ENCODE results near the gene FMNL1. TPM values are rescaled to one million over a fixed set of nuclear protein-coding genes. Genes with fewer than 3 reads are reported as not detected.

FMNL1 gene
- total RNA-seq, 1 donor from 2014 or later, result 2.4 TPM

DNA sequence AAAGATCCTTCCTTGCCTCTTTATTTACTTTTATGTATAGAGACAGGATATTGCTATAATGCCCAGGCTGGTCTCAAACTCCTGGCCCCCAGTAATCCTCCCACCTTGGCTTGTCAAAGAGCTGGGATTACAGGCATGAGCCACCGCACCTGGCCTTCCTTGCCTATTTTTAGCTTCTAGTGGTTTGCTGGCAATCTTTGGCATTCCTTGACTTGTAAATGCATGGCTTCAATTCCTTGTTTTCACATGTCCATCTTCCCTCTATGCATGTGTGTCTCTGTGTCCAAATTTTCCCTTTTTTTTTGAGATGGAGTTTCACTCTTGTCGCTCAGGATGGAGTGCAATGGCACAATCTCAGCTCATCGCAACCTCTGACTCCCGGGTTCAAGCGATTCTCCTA lies 37.5 kb upstream of the FMNL1 start:
- no peak overlapping the region for H3K27ac ChIP-seq
- no peak overlapping the region for H3K4me3 ChIP-seq
- no peaks in the 10 kb centered on the region for H3K9me3 ChIP-seq (ENCODE audit: low read depth)
- Mint-ChIP-seq H3K27ac (peak overlapping the region; percentile 54), H3K36me3 (no peaks in the 10 kb centered on the region), H3K4me3 (no peak overlapping the region), H3K27me3 (ENCODE audit: insufficient read depth, low read depth) (no peaks in the 10 kb centered on the region), H3K9me3 (no peaks in the 10 kb centered on the region), H3K4me1 (no peaks in the 10 kb centered on the region)
- no peak overlapping the region for H3K9ac ChIP-seq
- H3K27me3 ChIP-seq, result no peaks in the 10 kb centered on the region
- H3K4me1 ChIP-seq, result no peaks in the 10 kb centered on the region
- TF ChIP-seq CTCF (IDR thresholded peaks at IDR 0.05), result no peak
- no peak for TF ChIP-seq EZH2 (IDR thresholded peaks at IDR 0.05)
- TF ChIP-seq EZH2phosphoT487 (IDR thresholded peaks at IDR 0.05), result no peak
- H4K20me1 ChIP-seq (ENCODE audit: low read depth), result no peaks in the 10 kb centered on the region
- DNase-seq (ENCODE audit: low spot score), result no peak
- no peak overlapping the region for H2AFZ ChIP-seq (replicated peaks)
- no peaks in the 10 kb centered on the region for H3F3A ChIP-seq (ENCODE audit: low read depth)
- H3K36me3 ChIP-seq, result no peaks in the 10 kb centered on the region
- H3K79me2 ChIP-seq (ENCODE audit: low read depth), result no peaks in the 10 kb centered on the region
- H3K4me2 ChIP-seq, result no peak overlapping the region

- no peaks in the 10 kb centered on the region for H3F3A ChIP-seq (ENCODE audit: low read depth)
- Mint-ChIP-seq H3K4me3 (no peak overlapping the region), H3K9me3 (no peaks in the 10 kb centered on the region), H3K36me3 (no peaks in the 10 kb centered on the region), H3K27ac (no peak overlapping the region), H3K27me3 (ENCODE audit: insufficient read depth, low read depth) (no peaks in the 10 kb centered on the region), H3K4me1 (no peaks in the 10 kb centered on the region)
- H3K27me3 ChIP-seq, result no peaks in the 10 kb centered on the region
- no peaks in the 10 kb centered on the region for H3K79me2 ChIP-seq (ENCODE audit: low read depth)
- no peak for TF ChIP-seq CTCF (IDR thresholded peaks at IDR 0.05)
- no peak for TF ChIP-seq EZH2phosphoT487 (IDR thresholded peaks at IDR 0.05)
- TF ChIP-seq EZH2 (IDR thresholded peaks at IDR 0.05), result no peak
- H3K27ac ChIP-seq, result no peak overlapping the region
- no peak overlapping the region for H3K4me2 ChIP-seq
- no peak overlapping the region for H3K9ac ChIP-seq
- no peaks in the 10 kb centered on the region for H3K36me3 ChIP-seq
- no peak for DNase-seq (ENCODE audit: low spot score)
- no peak overlapping the region for H3K4me3 ChIP-seq
- no peaks in the 10 kb centered on the region for H3K9me3 ChIP-seq (ENCODE audit: low read depth)
- no peaks in the 10 kb centered on the region for H3K4me1 ChIP-seq
- H4K20me1 ChIP-seq (ENCODE audit: low read depth), result no peaks in the 10 kb centered on the region
- no peak overlapping the region for H2AFZ ChIP-seq (replicated peaks)
These were observed 34.8 kb upstream of the FMNL1 start for GRCh38 chr17:45186801-45187354.

DNA sequence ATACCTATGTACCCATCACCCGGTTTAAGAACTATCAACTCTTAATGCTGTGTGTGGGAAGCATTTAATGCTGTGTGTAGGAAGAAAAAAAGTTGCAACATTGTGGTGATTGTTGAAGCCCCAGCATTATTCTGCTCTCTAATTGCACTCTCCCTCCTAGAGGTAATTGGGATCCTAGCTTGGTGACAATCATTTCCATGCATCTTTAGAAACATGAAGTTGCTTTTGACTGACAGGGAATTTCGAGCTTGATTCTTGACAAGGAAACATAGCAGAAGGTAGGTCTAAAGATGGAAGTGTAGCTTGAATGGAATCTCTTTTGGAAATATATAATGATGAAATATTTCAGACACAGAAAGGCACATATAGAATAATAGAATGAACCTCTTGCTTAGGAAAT lies 32.7 kb upstream of the FMNL1 start:
- Histone ChIP-seq H3K79me2 (ENCODE audit: low read depth) (no peaks in the 10 kb centered on the region), H3F3A (ENCODE audit: low read depth) (no peaks in the 10 kb centered on the region), H3K36me3 (no peaks in the 10 kb centered on the region), H2AFZ (replicated peaks) (no peak overlapping the region), H3K9me3 (ENCODE audit: low read depth) (no peaks in the 10 kb centered on the region), H3K27me3 (no peaks in the 10 kb centered on the region), H3K4me3 (no peak overlapping the region), H3K4me2 (no peak overlapping the region), H4K20me1 (ENCODE audit: low read depth) (no peaks in the 10 kb centered on the region), H3K4me1 (no peaks in the 10 kb centered on the region), H3K27ac (no peak overlapping the region), H3K9ac (no peak overlapping the region)
- TF ChIP-seq EZH2phosphoT487 (IDR thresholded peaks at IDR 0.05) (no peak), EZH2 (IDR thresholded peaks at IDR 0.05) (no peak), CTCF (IDR thresholded peaks at IDR 0.05) (no peak)
- H3K4me1 Mint-ChIP-seq, result no peaks in the 10 kb centered on the region
- H3K4me3 Mint-ChIP-seq, result no peak overlapping the region
- H3K9me3 Mint-ChIP-seq, result no peaks in the 10 kb centered on the region
- DNase-seq (ENCODE audit: low spot score), result no peak
- H3K36me3 Mint-ChIP-seq, result no peaks in the 10 kb centered on the region
- H3K27me3 Mint-ChIP-seq (ENCODE audit: insufficient read depth, low read depth), result no peaks in the 10 kb centered on the region
- H3K27ac Mint-ChIP-seq, result no peak overlapping the region

Data from neural progenitor cell (in vitro differentiated cells).